22Rv1 (cell line): ENCODE data around the gene GPR176.

Experiments used
- H3K27ac ChIP-seq: fragments of 450-650 bp; 2 replicates; pipeline ENCODE4 v1.5.1; 2017
- ZFX ChIP-seq: fragments of 450-650 bp; IDR thresholded peaks from 2 replicates; pipeline ENCODE4 v1.6.1; 2017; ENCODE audit warnings: antibody characterized with exemption, borderline replicate concordance
- TF ChIP-seq, protein P1 (sequence below): fragments of 450-650 bp; IDR thresholded peaks from 2 replicates; pipeline ENCODE4 v1.5.1; 2017; ENCODE audit warnings: mild to moderate bottlenecking

The GPR176 gene

DNA sequence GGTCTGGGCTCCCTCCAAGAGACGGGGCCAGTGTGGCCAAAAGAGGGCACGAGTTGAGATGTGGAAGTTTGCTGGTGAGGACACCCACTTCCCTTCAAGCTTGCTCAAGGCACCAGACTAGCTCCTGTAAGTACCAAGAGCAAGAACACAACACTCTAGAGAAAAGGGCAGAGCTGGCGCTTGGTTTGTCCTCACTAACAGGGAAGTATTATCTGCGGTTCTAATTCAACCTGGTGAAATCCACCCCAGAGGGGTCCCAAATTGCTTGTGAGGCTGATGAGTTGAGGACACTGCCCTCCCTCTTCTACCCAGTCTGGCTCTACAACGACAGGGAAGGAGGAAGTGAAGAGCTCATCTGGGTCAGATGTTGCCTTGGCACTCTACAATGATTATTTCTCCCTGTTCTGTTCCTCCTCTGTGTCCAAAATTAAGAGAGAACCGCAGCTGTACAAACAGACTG is 120.5 kb downstream of the GPR176 start:
- no peak overlapping the region for H3K27ac ChIP-seq
- TF ChIP-seq, protein P1, sequence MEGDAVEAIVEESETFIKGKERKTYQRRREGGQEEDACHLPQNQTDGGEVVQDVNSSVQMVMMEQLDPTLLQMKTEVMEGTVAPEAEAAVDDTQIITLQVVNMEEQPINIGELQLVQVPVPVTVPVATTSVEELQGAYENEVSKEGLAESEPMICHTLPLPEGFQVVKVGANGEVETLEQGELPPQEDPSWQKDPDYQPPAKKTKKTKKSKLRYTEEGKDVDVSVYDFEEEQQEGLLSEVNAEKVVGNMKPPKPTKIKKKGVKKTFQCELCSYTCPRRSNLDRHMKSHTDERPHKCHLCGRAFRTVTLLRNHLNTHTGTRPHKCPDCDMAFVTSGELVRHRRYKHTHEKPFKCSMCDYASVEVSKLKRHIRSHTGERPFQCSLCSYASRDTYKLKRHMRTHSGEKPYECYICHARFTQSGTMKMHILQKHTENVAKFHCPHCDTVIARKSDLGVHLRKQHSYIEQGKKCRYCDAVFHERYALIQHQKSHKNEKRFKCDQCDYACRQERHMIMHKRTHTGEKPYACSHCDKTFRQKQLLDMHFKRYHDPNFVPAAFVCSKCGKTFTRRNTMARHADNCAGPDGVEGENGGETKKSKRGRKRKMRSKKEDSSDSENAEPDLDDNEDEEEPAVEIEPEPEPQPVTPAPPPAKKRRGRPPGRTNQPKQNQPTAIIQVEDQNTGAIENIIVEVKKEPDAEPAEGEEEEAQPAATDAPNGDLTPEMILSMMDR: no peak
- no peak for TF ChIP-seq ZFX

DNA sequence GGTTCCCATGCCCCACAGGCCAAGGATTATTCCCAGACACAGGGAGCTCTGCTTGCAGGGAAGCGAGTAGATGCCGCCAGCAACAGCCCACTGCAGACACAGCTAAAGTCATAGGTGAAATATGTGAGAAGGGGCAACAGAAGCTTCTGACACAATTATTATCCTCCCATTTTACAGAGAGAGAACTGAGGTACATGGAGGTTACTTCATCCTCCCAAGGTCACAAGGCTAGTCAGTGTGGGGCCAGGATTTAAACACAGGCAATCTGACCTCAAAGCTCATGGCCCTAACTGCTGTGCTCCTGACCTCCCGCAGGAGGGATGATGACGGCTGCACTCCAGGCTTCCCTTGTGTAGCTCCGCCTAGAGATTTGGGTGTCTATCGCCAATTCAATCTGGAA is 121.7 kb downstream of the GPR176 start:
- TF ChIP-seq, protein P1: no peak
- no peak for TF ChIP-seq ZFX
- no peak overlapping the region for H3K27ac ChIP-seq

DNA sequence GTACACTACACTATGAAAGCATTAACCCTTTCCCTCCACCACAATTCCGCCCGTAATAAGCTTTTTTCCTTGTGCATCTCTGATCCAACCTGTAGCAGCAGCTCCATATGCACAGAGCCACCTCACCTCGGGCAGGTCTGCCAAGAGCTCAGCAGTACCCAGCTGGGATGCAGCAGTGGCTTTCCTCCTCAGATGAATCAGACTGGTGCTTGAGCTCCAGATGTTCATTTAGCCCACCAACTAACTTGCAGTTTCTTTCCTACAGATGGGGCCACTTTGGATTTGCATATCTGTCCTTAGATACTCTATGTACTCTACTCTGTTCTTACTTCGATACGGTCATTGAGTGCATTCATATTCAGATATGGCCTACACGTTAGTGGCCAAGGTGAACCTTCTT is 122.7 kb downstream of the GPR176 start:
- TF ChIP-seq, protein P1: no peak
- no peak for TF ChIP-seq ZFX
- H3K27ac ChIP-seq: no peak overlapping the region

GRCh38 chr15:39796601-39797000 is 123.5 kb downstream of the GPR176 start:
- TF ChIP-seq ZFX: no peak
- TF ChIP-seq, protein P1: no peak
- no peak overlapping the region for H3K27ac ChIP-seq

- H3K27ac ChIP-seq: no peak overlapping the region
- TF ChIP-seq, protein P1: no peak
- TF ChIP-seq ZFX: no peak
Measured at GRCh38 chr15:39795486-39795885, 124.6 kb downstream of the GPR176 start.

DNA sequence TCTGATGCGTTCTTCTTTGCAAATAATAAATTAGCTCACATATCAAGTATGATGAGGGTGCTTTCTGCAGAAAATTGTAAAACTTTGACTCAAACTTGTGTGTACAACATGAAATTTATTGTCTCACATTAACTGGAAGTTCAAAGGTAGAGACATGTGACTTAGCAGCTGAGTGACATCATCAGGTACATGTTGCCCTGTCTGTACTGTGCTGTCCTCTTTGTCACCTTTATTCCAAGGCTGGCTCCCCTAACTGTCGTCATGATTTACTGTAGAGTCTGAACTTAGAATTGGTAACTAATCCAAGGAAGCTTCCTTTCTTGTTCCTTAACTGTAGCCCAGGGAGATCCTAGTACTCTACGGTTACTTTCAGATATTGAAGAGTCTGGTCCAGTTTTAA is 125.1 kb downstream of the GPR176 start:
- no peak overlapping the region for H3K27ac ChIP-seq
- TF ChIP-seq, protein P1: no peak
- no peak for TF ChIP-seq ZFX

- TF ChIP-seq ZFX: no peak
- TF ChIP-seq, protein P1: no peak
- no peak overlapping the region for H3K27ac ChIP-seq
Measured at GRCh38 chr15:39793923-39794322, 126.1 kb downstream of the GPR176 start.
